Transverse colon (tissue), 4 donors: ENCODE results near the gene B3GNT8.

Experiments
- CTCF ChIP-seq, 5 experiments: fragments of 200-600 bp in 3 of 5; fragments of 450-650 bp in 2 of 5; sonication (generic) in 3 of 5; IDR thresholded peaks; 1 replicate in 2 of 5; 2 replicates in 3 of 5; pipeline ENCODE4 v1.5.1; 2016 to 2017; ENCODE audit warnings: antibody characterized with exemption in 5 of 5, inconsistent platforms in 3 of 5, mild to moderate bottlenecking in 2 of 5, moderate library complexity in 1 of 5
- EP300 ChIP-seq: sonication (generic); formaldehyde crosslinking; IDR thresholded peaks from one replicate; pipeline ENCODE4 v1.6.1; 2017; ENCODE audit warnings: antibody characterized with exemption, low read depth
- POLR2A ChIP-seq: fragments of 450-650 bp; IDR thresholded peaks from one replicate; pipeline ENCODE4 v1.6.1; 2016; ENCODE audit warnings: antibody characterized with exemption, mild to moderate bottlenecking, moderate library complexity
- POLR2AphosphoS5 ChIP-seq, 3 donors: sonication (generic); formaldehyde crosslinking; IDR thresholded peaks; one replicate each; pipeline ENCODE4 v1.6.1; 2016; ENCODE audit warnings: antibody characterized with exemption in 3 of 3

- no peak for TF ChIP-seq POLR2AphosphoS5 (IDR thresholded peaks at IDR 0.05)
- TF ChIP-seq CTCF (IDR thresholded peaks at IDR 0.05) = no peak
- no peak for TF ChIP-seq POLR2A
- TF ChIP-seq EP300 = no peak
Measured at GRCh38 chr19:41411968-41412265, 15.3 kb downstream of the B3GNT8 start.
